HG03558 (cell line): Measurements from ENCODE around the gene TMEM247.
"Not testable (repeated sequence)": the region's sequence is repeated elsewhere in the genome, so short reads cannot be mapped to it uniquely, and the experiment has no call there.

Experiments used
- ATAC-seq: cut with Tn5 transposase; IDR thresholded peaks from one replicate; pipeline ENCODE4 v1.9.1; 2021; ENCODE audit warnings: moderate number of reproducible peaks; ENCODE audit not compliant: unreplicated experiment; ENCODE audit errors: extremely low read depth

Gene TMEM247

GRCh38 chr2:46456789-46457188, 22.6 kb upstream of the TMEM247 start:
- no peak for ATAC-seq

GRCh38 chr2:46458763-46459500, 20.4 kb upstream of the TMEM247 start:
- ATAC-seq = no peak

- ATAC-seq = no peak
Measured at GRCh38 chr2:46459694-46460093, 19.7 kb upstream of the TMEM247 start.

GRCh38 chr2:46460241-46460921, 19.0 kb upstream of the TMEM247 start:
- no peak for ATAC-seq

GRCh38 chr2:46461011-46461674, 18.2 kb upstream of the TMEM247 start:
- ATAC-seq = no peak

GRCh38 chr2:46461709-46462171, 17.6 kb upstream of the TMEM247 start:
- no peak for ATAC-seq

GRCh38 chr2:46462936-46463335, 16.4 kb upstream of the TMEM247 start:
- ATAC-seq = no peak

GRCh38 chr2:46469116-46469515, 10.2 kb upstream of the TMEM247 start:
- no peak for ATAC-seq

GRCh38 chr2:46469700-46470099, 9.7 kb upstream of the TMEM247 start:
- no peak for ATAC-seq

GRCh38 chr2:46470114-46470628, 9.2 kb upstream of the TMEM247 start:
- ATAC-seq = no peak

GRCh38 chr2:46471019-46471583, 8.3 kb upstream of the TMEM247 start:
- ATAC-seq = no peak

GRCh38 chr2:46471697-46472096, 7.7 kb upstream of the TMEM247 start:
- no peak for ATAC-seq

- ATAC-seq = not testable (repeated sequence)
Measured at GRCh38 chr2:46472165-46472564, 7.2 kb upstream of the TMEM247 start.

GRCh38 chr2:46477462-46477861, 1.9 kb upstream of the TMEM247 start:
- not testable (repeated sequence) for ATAC-seq

GRCh38 chr2:46477925-46478324, 1.4 kb upstream of the TMEM247 start:
- ATAC-seq = no peak

GRCh38 chr2:46480562-46480961, 1.2 kb downstream of the TMEM247 start:
- no peak for ATAC-seq

GRCh38 chr2:46481198-46482193, 2.1 kb downstream of the TMEM247 start:
- no peak for ATAC-seq

- no peak for ATAC-seq
Measured at GRCh38 chr2:46482490-46482889, 3.1 kb downstream of the TMEM247 start.

GRCh38 chr2:46485002-46485401, 5.6 kb downstream of the TMEM247 start:
- ATAC-seq = no peak
